Measurements from ENCODE around the gene CCN2. TPM values are rescaled to one million over a fixed set of nuclear protein-coding genes. Genes with fewer than 3 reads are reported as not detected.

The CCN2 gene
- total RNA-seq, 2 donors from 2014 or later = 194 to 230 TPM

Other genes with a start within 250 kb of the CCN2 start
- gene OR2A4, start 250.0 kb downstream of the CCN2 start, total RNA-seq = not detected
- not detected for gene CTAGE9, start 240.4 kb downstream of the CCN2 start, total RNA-seq
- 1 to 10 TPM; 3.9 to 6.9 TPM for gene ENPP1, start 143.4 kb downstream of the CCN2 start, total RNA-seq

All from left cardiac atrium (tissue), 2 donors.